ENCODE results near the gene PCBP3. TPM values are rescaled to one million over a fixed set of nuclear protein-coding genes. Genes with fewer than 3 reads are reported as not detected.

Gene PCBP3
- total RNA-seq, 2 donors from 2014 or later, result 2.1 to 5.3 TPM

DNA sequence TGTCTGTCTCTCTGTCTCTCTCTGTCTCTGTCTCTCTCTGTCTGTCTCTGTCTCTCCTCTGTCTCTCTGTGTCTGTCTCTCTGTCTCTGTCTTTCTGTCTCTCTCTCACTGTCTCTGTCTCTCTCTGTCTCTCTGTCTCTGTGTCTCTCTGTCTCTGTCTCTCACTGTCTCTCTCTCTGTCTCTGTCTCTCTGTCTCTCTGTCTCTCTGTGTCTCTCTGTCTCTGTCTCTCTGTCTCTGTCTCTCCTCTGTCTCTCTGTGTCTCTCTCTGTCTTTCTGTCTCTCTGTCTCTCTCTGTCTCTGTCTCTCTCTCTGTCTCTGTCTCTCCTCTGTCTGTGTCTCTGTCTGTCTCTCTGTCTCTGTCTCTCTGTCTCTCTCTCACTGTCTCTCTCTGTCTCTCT lies 337.2 kb downstream of the PCBP3 start:
- TF ChIP-seq, protein P1, sequence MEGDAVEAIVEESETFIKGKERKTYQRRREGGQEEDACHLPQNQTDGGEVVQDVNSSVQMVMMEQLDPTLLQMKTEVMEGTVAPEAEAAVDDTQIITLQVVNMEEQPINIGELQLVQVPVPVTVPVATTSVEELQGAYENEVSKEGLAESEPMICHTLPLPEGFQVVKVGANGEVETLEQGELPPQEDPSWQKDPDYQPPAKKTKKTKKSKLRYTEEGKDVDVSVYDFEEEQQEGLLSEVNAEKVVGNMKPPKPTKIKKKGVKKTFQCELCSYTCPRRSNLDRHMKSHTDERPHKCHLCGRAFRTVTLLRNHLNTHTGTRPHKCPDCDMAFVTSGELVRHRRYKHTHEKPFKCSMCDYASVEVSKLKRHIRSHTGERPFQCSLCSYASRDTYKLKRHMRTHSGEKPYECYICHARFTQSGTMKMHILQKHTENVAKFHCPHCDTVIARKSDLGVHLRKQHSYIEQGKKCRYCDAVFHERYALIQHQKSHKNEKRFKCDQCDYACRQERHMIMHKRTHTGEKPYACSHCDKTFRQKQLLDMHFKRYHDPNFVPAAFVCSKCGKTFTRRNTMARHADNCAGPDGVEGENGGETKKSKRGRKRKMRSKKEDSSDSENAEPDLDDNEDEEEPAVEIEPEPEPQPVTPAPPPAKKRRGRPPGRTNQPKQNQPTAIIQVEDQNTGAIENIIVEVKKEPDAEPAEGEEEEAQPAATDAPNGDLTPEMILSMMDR (IDR thresholded peaks at IDR 0.05), result no peak
- no peak for DNase-seq
- H3K4me1 ChIP-seq, result no peaks in the 10 kb centered on the region
- H3K36me3 ChIP-seq, result no peaks in the 10 kb centered on the region
- intact Hi-C loops (cut with DNase I), result loop anchor here (5.0 kb wide), 1 partner anchor 117 kb away; the partner anchor contains the start of gene COL6A2
- no peak overlapping the region for H3K4me3 ChIP-seq
- peaks cover 19% of the 10 kb centered on the region for H3K27me3 ChIP-seq
- no peaks in the 10 kb centered on the region for H3K9me3 ChIP-seq
- peak overlapping the region; percentile 76 for H3K27ac ChIP-seq
- peak overlapping the region; percentile 46 to 67 for H3K9ac ChIP-seq (ENCODE audit: low read depth in 2 of 2, low read length in 2 of 2)

DNA sequence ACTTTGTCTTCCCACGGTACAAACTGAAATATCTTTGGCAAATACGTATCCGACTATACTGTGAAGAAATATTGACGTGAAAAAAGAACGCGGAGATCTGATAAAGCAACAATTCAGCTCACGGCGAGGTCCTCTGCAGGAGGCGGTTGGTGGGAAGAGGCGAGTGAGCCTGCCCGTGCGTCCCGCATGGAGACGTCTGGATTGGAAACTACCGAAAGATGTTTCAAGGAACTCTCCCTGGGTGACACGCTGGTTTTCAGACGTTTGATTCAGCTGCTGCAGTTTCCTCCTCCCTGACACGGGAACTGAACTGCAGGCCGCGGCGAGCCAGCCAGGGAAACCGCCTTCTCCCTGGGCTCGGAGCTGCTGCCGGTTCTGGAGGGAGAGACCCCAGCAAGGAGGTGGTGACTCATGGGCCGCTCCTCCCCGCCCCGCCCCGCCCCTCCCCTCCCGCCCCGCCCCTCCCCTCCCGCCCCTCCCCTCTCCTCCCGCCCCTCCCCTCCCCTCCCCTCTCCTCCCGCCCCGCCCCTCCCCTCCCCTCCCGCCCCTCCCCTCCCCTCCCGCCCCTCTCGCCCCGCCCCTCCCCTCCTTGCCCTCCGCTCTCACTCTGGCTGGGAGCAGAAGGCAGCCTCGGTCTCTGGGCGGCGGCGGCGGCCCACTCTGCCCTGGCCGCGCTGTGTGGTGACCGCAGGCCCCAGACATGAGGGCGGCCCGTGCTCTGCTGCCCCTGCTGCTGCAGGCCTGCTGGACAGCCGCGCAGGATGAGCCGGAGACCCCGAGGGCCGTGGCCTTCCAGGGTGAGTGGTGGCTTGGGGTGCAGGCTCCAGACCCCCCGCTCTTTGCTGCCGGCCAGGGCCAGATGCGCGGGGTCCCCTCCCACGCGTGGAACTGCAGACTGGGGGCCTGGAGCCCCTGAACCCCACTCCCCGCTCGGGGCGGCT lies 337.9 kb downstream of the PCBP3 start, which contains the start of gene COL6A1:
Gene COL6A1, plus strand, starts transcription at position 620 of the 941 bp plus-strand sequence. Its CDS starts 81 bp downstream, at position 701.
- H3K4me1 ChIP-seq, result no peaks in the 10 kb centered on the region

DNA sequence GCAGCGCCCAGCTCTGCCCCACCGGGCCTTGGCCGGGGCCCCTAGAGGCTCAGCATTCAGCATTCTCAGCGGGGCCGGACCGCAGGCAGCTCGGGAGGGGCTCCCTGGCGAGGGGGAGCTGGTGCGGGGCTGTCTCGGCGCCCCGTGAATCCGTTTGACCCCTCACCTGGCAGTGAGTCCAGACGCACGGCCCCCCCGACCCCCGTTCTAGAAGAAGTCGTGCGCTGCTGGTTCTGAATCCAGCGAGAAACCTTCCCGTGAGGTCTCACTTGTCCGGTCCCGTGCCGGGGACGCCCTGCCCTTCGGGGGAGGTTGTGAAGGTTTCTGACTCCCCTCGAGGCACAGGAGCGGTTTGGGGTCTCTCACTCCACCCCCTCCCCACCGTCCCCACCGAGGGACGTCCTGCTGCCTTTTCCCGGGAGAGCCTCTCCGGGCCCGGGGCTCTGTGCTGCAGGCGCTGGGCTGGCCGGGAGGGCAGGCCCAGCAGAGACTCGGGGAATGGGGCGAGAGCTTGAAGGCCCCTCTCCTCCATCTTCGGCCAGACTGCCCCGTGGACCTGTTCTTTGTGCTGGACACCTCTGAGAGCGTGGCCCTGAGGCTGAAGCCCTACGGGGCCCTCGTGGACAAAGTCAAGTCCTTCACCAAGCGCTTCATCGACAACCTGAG lies 338.7 kb downstream of the PCBP3 start:
- Histone ChIP-seq H3K4me3 (peak overlapping the region; percentile 69), H3K36me3 (no peaks in the 10 kb centered on the region), H3K9ac (ENCODE audit: low read depth in 2 of 2, low read length in 2 of 2) (peak overlapping the region; percentile 55 to 78), H3K27me3 (peaks cover 19% of the 10 kb centered on the region), H3K4me1 (no peaks in the 10 kb centered on the region), H3K27ac (peak overlapping the region; percentile 77), H3K9me3 (no peaks in the 10 kb centered on the region)
- DNase-seq, result no peak
- intact Hi-C loops (cut with DNase I), result loop anchor here (5.0 kb wide), 1 partner anchor 115 kb away; the partner anchor contains the start of gene COL6A2
- TF ChIP-seq, protein P1 (IDR thresholded peaks at IDR 0.05), result no peak

More for the DNA sequence above, 337.9 kb downstream of the PCBP3 start, which contains the start of gene COL6A1:
- peak within 1 kb of the TSS; percentile 55 to 78 for H3K9ac ChIP-seq (ENCODE audit: low read depth in 2 of 2, low read length in 2 of 2)
- TF ChIP-seq, protein P1 (IDR thresholded peaks at IDR 0.05), result no peak
- intact Hi-C loops (cut with DNase I), result loop anchor here (5.0 kb wide), 1 partner anchor 116 kb away; the partner anchor contains the start of gene COL6A2
- peak within 1 kb of the TSS; percentile 77 for H3K27ac ChIP-seq
- H3K9me3 ChIP-seq, result no peaks in the 10 kb centered on the region
- peak; percentile 61 for DNase-seq
- no peaks in the 10 kb centered on the region for H3K36me3 ChIP-seq
- peaks cover 19% of the 10 kb centered on the region for H3K27me3 ChIP-seq
- H3K4me3 ChIP-seq, result peak within 1 kb of the TSS; percentile 69

DNA sequence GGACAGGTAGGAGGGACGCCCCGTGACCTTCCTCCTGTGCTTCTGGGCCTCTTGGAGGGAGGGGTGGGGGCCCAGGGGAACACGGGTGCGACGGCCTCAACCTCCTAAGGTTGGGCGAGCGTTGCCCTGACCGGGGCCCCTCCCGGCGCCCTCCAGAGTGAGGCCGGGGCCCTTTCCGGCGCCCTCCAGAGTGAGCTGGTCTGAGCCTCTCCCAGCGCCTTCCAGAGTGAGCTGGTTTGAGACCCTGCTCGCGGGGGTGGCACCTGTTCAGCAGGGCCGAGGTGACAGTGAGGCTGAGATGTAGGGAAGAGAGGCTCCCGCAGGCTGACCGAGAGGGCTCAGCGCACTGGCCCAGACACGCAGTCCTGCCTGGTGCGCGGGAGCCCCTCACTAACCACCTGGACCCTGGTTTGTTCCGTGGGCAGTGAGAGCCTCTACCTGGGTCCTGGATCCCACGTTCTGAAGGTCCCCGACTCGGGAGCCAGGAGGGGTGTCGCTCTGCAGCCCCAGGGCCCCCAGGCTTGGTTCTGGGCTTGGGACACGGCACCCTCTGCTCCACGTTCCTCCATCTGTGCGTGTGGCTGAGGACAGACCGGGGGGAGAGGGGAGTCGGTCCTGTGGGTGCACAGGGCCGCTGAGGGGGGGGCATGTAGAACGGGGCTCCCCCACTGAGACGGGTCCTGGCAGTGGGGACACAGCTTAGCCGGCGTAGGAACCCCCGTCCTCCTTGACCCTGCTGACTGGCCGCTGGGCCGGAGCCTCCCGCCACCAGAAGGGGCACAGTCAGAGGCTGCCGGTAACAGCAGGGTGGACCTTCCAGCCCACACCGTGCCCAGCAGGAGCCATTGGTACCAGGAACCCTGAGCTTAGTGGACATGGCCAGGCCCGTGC lies 339.5 kb downstream of the PCBP3 start:
- DNase-seq, result no peak
- TF ChIP-seq, protein P1 (IDR thresholded peaks at IDR 0.05), result no peak
- Histone ChIP-seq H3K4me1 (no peaks in the 10 kb centered on the region), H3K9me3 (no peaks in the 10 kb centered on the region), H3K4me3 (peak overlapping the region; percentile 69), H3K27ac (peak overlapping the region; percentile 77), H3K9ac (ENCODE audit: low read depth in 2 of 2, low read length in 2 of 2) (peak overlapping the region; percentile 21 to 78), H3K27me3 (peaks cover 19% of the 10 kb centered on the region), H3K36me3 (no peaks in the 10 kb centered on the region)
- intact Hi-C loops (cut with DNase I), result loop anchor here (5.0 kb wide), 1 partner anchor 114 kb away; the partner anchor contains the start of gene COL6A2
